K562 (cell line): Measurements from ENCODE around the gene RNF144A. TPM values are rescaled to one million over a fixed set of nuclear protein-coding genes. Genes with fewer than 3 reads are reported as not detected.

Experiments
- CBX1 ChIP-seq: sonication (generic); IDR thresholded peaks from 2 replicates; pipeline ENCODE4 v1.6.1; 2016; ENCODE audit warnings: antibody characterized with exemption, low read depth, mild to moderate bottlenecking
- CREM ChIP-seq: IDR thresholded peaks from 2 replicates; pipeline ENCODE4 v1.6.1; 2014; ENCODE audit warnings: antibody characterized with exemption, low read depth
- CSDE1 ChIP-seq, 2 experiments: fragments of 450-650 bp; IDR thresholded peaks; 2 replicates each; pipeline ENCODE4 v1.6.1; 2016; ENCODE audit warnings: mild to moderate bottlenecking in 1 of 2
- DDX20 ChIP-seq: fragments of 450-650 bp; IDR thresholded peaks from 2 replicates; pipeline ENCODE4 v1.6.1; 2016; ENCODE audit warnings: missing genetic modification characterization, low read depth, mild to moderate bottlenecking, missing compliant biosample characterization, moderate library complexity
- GABPA ChIP-seq: fragments of 200-800 bp; sonication (Bioruptor generic); conservative IDR thresholded peaks from 2 replicates; pipeline ENCODE4 v1.6.1; 2016; ENCODE audit warnings: low read depth, missing genetic modification characterization, missing compliant biosample characterization
- RAD51 ChIP-seq: fragments of 450-650 bp; IDR thresholded peaks from 2 replicates; pipeline ENCODE4 v1.7.1; 2016; ENCODE audit warnings: low read depth, mild to moderate bottlenecking, borderline replicate concordance
- RFX7 ChIP-seq: fragments of 250-450 bp; sonication (Bioruptor Pico); IDR thresholded peaks from 2 replicates; pipeline ENCODE4 v1.5.1; 2021; ENCODE audit warnings: mild to moderate bottlenecking
- TEAD4 ChIP-seq, 2 experiments: sonication (generic) in 1 of 2; formaldehyde crosslinking in 1 of 2; IDR thresholded peaks; 2 replicates each; pipeline versions ENCODE4 v1.6.1 to v1.8.0; 2012 to 2022; ENCODE audit warnings: borderline replicate concordance in 1 of 2, inconsistent platforms in 1 of 2, low read length in 1 of 2, mild to moderate bottlenecking in 1 of 2, missing genetic modification reagents in 1 of 2
- ZBTB49 ChIP-seq: sonication (generic); formaldehyde crosslinking; IDR thresholded peaks from 2 replicates; pipeline ENCODE4 v1.8.0; 2022; ENCODE audit warnings: missing genetic modification reagents, mild to moderate bottlenecking, borderline replicate concordance
- ZMIZ1 ChIP-seq, 2 experiments: fragments of 150-350 bp in 1 of 2; IDR thresholded peaks; 2 replicates each; pipeline ENCODE4 v1.6.1; 2012 to 2016; ENCODE audit warnings: low read depth in 2 of 2, low read length in 2 of 2, mild to moderate bottlenecking in 1 of 2, moderate library complexity in 1 of 2
- ZNF134 ChIP-seq: fragments of 250-450 bp; sonication (Bioruptor Pico); conservative IDR thresholded peaks from 2 replicates; pipeline ENCODE4 v1.4.0; 2020
- ZNF23 ChIP-seq: fragments of 250-450 bp; sonication (Bioruptor Pico); IDR thresholded peaks from 2 replicates; pipeline ENCODE4 v1.4.0; 2020; ENCODE audit warnings: mild to moderate bottlenecking
- ZNF431 ChIP-seq: sonication (generic); formaldehyde crosslinking; IDR thresholded peaks from 2 replicates; pipeline ENCODE4 v1.8.0; 2022; ENCODE audit warnings: mild to moderate bottlenecking, missing genetic modification reagents
- polyA plus RNA-seq, 8 experiments: library from polyadenylated mRNA; depleted of rRNA in 4 of 8; stranded (reverse) in 5 of 8; unstranded in 3 of 8; fragments of >200 nt; fragmentation: Nextera tagmentation in 2 of 8; fragmentation: Illumina TruSeq in 1 of 8; extraction: Ambion mirVana in 2 of 8; extraction: Trizol in 1 of 8; gene quantifications; 2 replicates each; pipeline versions ENCODE4 v1.2.1 to v1.2.3, GENCODE V29; 2011 to 2014; ENCODE audit warnings: inconsistent platforms in 1 of 8, missing spikeins in 1 of 8
- total RNA-seq, 7 experiments: library from RNA; depleted of rRNA in 6 of 7; stranded (reverse); fragments of >200 nt in 6 of 7; fragmentation: Illumina TruSeq in 2 of 7; extraction: Trizol in 2 of 7; gene quantifications; 2 replicates each; pipeline versions ENCODE4 v1.2.1 to v1.2.3, GENCODE V29; 2011 to 2021; ENCODE audit warnings: low replicate concordance in 1 of 7
- TF ChIP-seq, protein P1 (sequence below): fragments of 450-650 bp; IDR thresholded peaks from 2 replicates; pipeline ENCODE4 v1.6.1; 2018; ENCODE audit not compliant: partially characterized antibody
- TF ChIP-seq, protein P2 (sequence below): fragments of 250-450 bp; sonication (Bioruptor Pico); IDR thresholded peaks from 2 replicates; pipeline ENCODE4 v1.5.0; 2021; ENCODE audit warnings: mild to moderate bottlenecking, borderline replicate concordance

The RNF144A gene
- total and polyA plus RNA-seq, 9 of the 15 experiments (the other 6 are each of a cell fraction or from before 2014, with no cell fraction given), result 0.96 to 11.3 (median 6.2) TPM

DNA sequence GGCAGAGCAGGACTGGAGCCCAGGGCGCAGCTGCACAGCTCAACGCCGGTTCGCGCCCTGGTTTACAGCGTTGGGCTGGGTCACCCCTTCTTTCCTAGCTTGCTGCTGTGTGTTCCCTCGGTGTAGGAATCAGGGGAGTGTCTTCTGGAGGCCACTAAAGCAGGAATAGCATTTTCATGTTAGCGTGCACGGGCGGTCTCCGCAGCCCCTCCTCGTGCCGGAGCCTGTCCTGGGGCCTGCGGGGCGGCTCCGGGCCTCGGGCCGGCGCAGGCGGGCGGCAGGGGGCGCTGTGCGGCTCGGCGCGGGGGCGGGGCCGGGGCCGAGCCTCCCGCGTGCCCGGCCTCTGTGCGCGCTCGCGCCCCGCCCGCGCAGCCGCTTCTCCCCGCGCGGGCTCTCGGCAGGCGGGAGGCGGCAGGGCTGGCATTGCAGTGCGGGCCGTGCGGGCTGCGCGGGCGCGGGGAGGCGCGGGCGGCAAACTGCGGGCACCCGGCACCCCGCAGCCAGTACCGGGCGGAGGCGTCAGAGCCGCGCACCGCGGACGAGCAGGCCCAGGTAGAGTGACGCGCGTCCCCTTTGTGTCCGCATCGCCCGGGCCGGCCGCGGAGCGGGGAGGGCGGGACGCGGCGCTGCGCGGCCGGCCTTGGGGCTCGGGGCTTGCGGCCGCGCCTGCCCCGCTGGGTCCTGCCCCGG is at the start of gene RNF144A (continued):
- TF ChIP-seq ZBTB49 (CRISPR knock-in tag), result no peak
- no peak for TF ChIP-seq TEAD4 (IDR thresholded peaks at IDR 0.05; ENCODE audit: low read length)
- TF ChIP-seq TEAD4 (CRISPR knock-in tag; IDR thresholded peaks at IDR 0.05; ENCODE audit: borderline replicate concordance), result peak; percentile 47; the same call in 1 of the 2 replicates
- TF ChIP-seq ZMIZ1 (IDR thresholded peaks at IDR 0.05; ENCODE audit: low read depth in 2 of 2, low read length in 2 of 2), result no peak
- TF ChIP-seq, protein P1, sequence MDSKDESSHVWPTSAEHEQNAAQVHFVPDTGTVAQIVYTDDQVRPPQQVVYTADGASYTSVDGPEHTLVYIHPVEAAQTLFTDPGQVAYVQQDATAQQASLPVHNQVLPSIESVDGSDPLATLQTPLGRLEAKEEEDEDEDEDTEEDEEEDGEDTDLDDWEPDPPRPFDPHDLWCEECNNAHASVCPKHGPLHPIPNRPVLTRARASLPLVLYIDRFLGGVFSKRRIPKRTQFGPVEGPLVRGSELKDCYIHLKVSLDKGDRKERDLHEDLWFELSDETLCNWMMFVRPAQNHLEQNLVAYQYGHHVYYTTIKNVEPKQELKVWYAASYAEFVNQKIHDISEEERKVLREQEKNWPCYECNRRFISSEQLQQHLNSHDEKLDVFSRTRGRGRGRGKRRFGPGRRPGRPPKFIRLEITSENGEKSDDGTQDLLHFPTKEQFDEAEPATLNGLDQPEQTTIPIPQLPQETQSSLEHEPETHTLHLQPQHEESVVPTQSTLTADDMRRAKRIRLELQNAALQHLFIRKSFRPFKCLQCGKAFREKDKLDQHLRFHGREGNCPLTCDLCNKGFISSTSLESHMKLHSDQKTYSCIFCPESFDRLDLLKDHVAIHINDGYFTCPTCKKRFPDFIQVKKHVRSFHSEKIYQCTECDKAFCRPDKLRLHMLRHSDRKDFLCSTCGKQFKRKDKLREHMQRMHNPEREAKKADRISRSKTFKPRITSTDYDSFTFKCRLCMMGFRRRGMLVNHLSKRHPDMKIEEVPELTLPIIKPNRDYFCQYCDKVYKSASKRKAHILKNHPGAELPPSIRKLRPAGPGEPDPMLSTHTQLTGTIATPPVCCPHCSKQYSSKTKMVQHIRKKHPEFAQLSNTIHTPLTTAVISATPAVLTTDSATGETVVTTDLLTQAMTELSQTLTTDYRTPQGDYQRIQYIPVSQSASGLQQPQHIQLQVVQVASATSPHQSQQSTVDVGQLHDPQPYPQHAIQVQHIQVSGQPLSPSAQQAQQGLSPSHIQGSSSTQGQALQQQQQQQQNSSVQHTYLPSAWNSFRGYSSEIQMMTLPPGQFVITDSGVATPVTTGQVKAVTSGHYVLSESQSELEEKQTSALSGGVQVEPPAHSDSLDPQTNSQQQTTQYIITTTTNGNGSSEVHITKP, result no peak
- TF ChIP-seq RFX7, result no peak
- TF ChIP-seq GABPA (tag), result no peak
- peak; percentile 18; the same call in 1 of the 2 replicates for TF ChIP-seq CREM
- TF ChIP-seq CBX1, result 0 out of 2 replicates have a peak, but pooled peaks have one; percentile 53
- TF ChIP-seq ZNF431 (CRISPR knock-in tag), result peak; percentile 82
- no peak for TF ChIP-seq ZNF134 (CRISPR knock-in tag)
- TF ChIP-seq ZNF23, result no peak
- TF ChIP-seq, protein P2, sequence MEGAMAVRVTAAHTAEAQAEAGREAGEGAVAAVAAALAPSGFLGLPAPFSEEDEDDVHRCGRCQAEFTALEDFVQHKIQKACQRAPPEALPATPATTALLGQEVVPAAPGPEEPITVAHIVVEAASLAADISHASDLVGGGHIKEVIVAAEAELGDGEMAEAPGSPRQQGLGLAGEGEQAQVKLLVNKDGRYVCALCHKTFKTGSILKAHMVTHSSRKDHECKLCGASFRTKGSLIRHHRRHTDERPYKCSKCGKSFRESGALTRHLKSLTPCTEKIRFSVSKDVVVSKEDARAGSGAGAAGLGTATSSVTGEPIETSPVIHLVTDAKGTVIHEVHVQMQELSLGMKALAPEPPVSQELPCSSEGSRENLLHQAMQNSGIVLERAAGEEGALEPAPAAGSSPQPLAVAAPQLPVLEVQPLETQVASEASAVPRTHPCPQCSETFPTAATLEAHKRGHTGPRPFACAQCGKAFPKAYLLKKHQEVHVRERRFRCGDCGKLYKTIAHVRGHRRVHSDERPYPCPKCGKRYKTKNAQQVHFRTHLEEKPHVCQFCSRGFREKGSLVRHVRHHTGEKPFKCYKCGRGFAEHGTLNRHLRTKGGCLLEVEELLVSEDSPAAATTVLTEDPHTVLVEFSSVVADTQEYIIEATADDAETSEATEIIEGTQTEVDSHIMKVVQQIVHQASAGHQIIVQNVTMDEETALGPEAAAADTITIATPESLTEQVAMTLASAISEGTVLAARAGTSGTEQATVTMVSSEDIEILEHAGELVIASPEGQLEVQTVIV (CRISPR knock-in tag), result no peak
- no peak for TF ChIP-seq CSDE1 (IDR thresholded peaks at IDR 0.05)
- no peak for TF ChIP-seq RAD51
- TF ChIP-seq DDX20, result no peak
